GM10266 (cell line): ENCODE measurements around the gene DDX20.

Experiments used
- DNase-seq: peaks from one replicate; pipeline ENCODE4 v3.0.0; 2012; ENCODE audit errors: extremely low spot score
- CTCF ChIP-seq: IDR thresholded peaks from 2 replicates; pipeline ENCODE4 v1.5.1; 2012; ENCODE audit warnings: mild to moderate bottlenecking, low read depth; ENCODE audit not compliant: control insufficient read depth, insufficient read depth; ENCODE audit errors: missing control alignments

Gene DDX20

DNA sequence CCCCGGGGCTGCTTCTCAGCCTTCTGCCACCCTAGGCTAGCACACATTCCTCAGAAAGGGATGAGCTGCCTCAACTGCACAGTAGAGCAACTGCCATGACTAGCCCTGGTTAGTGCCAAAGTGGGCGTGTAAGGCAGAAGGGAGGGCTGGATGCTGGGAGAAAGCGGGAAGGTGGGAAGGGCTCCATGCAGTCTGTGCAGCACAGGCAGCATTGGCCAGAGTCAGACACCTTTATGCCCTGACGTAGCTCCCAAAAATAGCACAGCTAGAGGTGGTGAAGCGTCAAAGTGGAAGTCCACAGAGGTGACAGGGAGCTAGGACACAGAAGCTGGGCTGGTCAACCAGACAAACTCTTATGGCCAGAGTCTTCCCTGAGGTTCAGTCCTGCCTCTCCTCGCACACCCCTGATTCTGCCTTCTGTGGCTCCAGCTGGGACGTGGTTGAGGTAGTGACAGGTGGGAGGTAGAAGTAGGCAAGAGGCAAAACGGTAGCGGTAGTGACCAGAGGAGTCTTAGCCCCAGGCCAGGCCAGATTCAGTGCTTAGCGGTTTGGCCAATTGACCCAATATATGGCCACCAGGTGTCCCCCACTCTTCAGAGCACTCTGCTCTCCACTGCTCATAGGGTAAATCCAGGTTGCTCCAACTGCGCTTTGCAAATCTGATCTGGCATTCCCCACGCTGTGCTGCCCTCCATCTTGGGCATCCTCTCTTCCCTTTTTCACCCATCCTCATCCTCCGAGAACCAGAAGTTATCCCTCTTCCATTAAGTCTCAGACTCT, 45.6 kb downstream of the DDX20 start:
- no peak for TF ChIP-seq CTCF
- no peak for DNase-seq

GRCh38 chr1:111802110-111802509, 46.4 kb downstream of the DDX20 start:
- no peak for DNase-seq
- no peak for TF ChIP-seq CTCF

GRCh38 chr1:111802984-111803383, 47.3 kb downstream of the DDX20 start:
- TF ChIP-seq CTCF, result no peak

DNA sequence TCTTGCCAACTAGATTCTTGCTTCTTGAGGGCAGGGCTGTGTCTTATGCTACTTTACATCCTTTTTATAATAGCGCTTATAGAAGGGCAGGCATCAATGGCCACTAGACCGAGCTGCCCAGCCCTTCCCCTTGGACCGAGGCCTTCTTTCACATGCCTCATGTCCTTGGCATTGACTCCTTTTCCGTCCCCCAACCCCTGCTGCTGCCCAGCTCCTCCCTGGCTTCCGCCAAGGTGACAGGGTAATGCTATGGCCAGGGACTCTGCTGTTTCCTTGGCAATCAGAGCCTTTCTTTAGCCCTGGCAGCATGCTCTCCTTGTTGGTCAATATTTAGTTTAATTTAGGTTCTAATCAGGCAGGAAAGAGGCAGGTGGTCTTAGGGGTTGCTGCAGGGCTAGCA, 48.2 kb downstream of the DDX20 start:
- DNase-seq, result no peak

More at GRCh38 chr1:111802984-111803383, 47.3 kb downstream of the DDX20 start:
- no peak for DNase-seq

GRCh38 chr1:111804776-111805175, 49.1 kb downstream of the DDX20 start:
- no peak for DNase-seq
- no peak for TF ChIP-seq CTCF

More for the DNA sequence above, 48.2 kb downstream of the DDX20 start:
- no peak for TF ChIP-seq CTCF

- DNase-seq, result no peak
Observed at GRCh38 chr1:111805251-111805650, 49.5 kb downstream of the DDX20 start.

More at GRCh38 chr1:111805251-111805650, 49.5 kb downstream of the DDX20 start:
- no peak for TF ChIP-seq CTCF
